Measurements from ENCODE around the gene LMO4. TPM values are rescaled to one million over a fixed set of nuclear protein-coding genes. Genes with fewer than 3 reads are reported as not detected.

The LMO4 gene
- polyA plus RNA-seq, 1 donor (not counting 4 experiments of a cell fraction or from before 2014, with no cell fraction given): 33.4 TPM

GRCh38 chr1:87318056-87318650 is 10.5 kb upstream of the LMO4 start:
- DNase-seq (ENCODE audit: low read depth, low spot score) (no peak), FAIRE-seq (no peak)
- Histone ChIP-seq H3K4me3 (ENCODE audit: control insufficient read depth in 2 of 3, extremely low read depth in 1 of 3, insufficient read depth in 2 of 3, low read depth in 1 of 3, low read length in 3 of 3) (no peak overlapping the region), H4K20me1 (ENCODE audit: control insufficient read depth, extremely low read depth, insufficient read depth, low read length) (no peaks in the 10 kb centered on the region), H3K27ac (ENCODE audit: control insufficient read depth, insufficient read depth, low read length) (no peak overlapping the region), H3K79me2 (ENCODE audit: control insufficient read depth, insufficient read depth, low read length) (no peaks in the 10 kb centered on the region), H3K27me3 (ENCODE audit: control insufficient read depth, extremely low read depth, insufficient read depth, low read length) (no peaks in the 10 kb centered on the region), H3K9me1 (ENCODE audit: control insufficient read depth, extremely low read depth, insufficient read depth, low read length) (no peaks in the 10 kb centered on the region), H3K36me3 (ENCODE audit: control insufficient read depth in 2 of 2, extremely low read depth in 1 of 2, insufficient read depth in 2 of 2, low read length in 2 of 2) (no peaks in the 10 kb centered on the region), H2AFZ (ENCODE audit: control insufficient read depth, low read length) (no peak overlapping the region), H3K4me2 (ENCODE audit: control insufficient read depth, extremely low read depth, insufficient read depth, low read depth, low read length) (no peak overlapping the region), H3K9ac (ENCODE audit: control insufficient read depth, extremely low read depth, insufficient read depth, low read length) (no peak overlapping the region), H3K4me1 (ENCODE audit: control insufficient read depth, extremely low read depth, insufficient read depth, low read length) (no peaks in the 10 kb centered on the region), H3K9me3 (ENCODE audit: control insufficient read depth, low read depth, low read length) (no peaks in the 10 kb centered on the region)
- dilution Hi-C loops (cut with MboI; ENCODE audit: extremely low pct_ligation_motif_present, low sequenced_read_pairs): no loop called here
- TF ChIP-seq EZH2 (IDR thresholded peaks at IDR 0.05; ENCODE audit: low read length) (no peak), CTCF (optimal IDR thresholded peaks at IDR 0.05 in 1 of 3, IDR thresholded peaks at IDR 0.05 in 1 of 3, conservative IDR thresholded peaks at IDR 0.05 in 1 of 3; ENCODE audit: extremely low read depth in 1 of 3, insufficient read depth in 2 of 3, low read length in 3 of 3) (no peak)

GRCh38 chr1:87318806-87319205 is 9.9 kb upstream of the LMO4 start:
- FAIRE-seq (no peak), DNase-seq (ENCODE audit: low read depth, low spot score) (no peak)
- Histone ChIP-seq H3K4me3 (ENCODE audit: control insufficient read depth in 2 of 3, extremely low read depth in 1 of 3, insufficient read depth in 2 of 3, low read depth in 1 of 3, low read length in 3 of 3) (no peak overlapping the region), H4K20me1 (ENCODE audit: control insufficient read depth, extremely low read depth, insufficient read depth, low read length) (no peaks in the 10 kb centered on the region), H3K79me2 (ENCODE audit: control insufficient read depth, insufficient read depth, low read length) (no peaks in the 10 kb centered on the region), H3K4me1 (ENCODE audit: control insufficient read depth, extremely low read depth, insufficient read depth, low read length) (no peaks in the 10 kb centered on the region), H2AFZ (ENCODE audit: control insufficient read depth, low read length) (no peak overlapping the region), H3K27me3 (ENCODE audit: control insufficient read depth, extremely low read depth, insufficient read depth, low read length) (no peaks in the 10 kb centered on the region), H3K9me1 (ENCODE audit: control insufficient read depth, extremely low read depth, insufficient read depth, low read length) (no peaks in the 10 kb centered on the region), H3K9me3 (ENCODE audit: control insufficient read depth, low read depth, low read length) (no peaks in the 10 kb centered on the region), H3K9ac (ENCODE audit: control insufficient read depth, extremely low read depth, insufficient read depth, low read length) (no peak overlapping the region), H3K27ac (ENCODE audit: control insufficient read depth, insufficient read depth, low read length) (no peak overlapping the region), H3K36me3 (ENCODE audit: control insufficient read depth in 2 of 2, extremely low read depth in 1 of 2, insufficient read depth in 2 of 2, low read length in 2 of 2) (no peaks in the 10 kb centered on the region), H3K4me2 (ENCODE audit: control insufficient read depth, extremely low read depth, insufficient read depth, low read depth, low read length) (no peak overlapping the region)
- no peak for TF ChIP-seq CTCF (optimal IDR thresholded peaks at IDR 0.05 in 1 of 3, IDR thresholded peaks at IDR 0.05 in 1 of 3, conservative IDR thresholded peaks at IDR 0.05 in 1 of 3; ENCODE audit: extremely low read depth in 1 of 3, insufficient read depth in 2 of 3, low read length in 3 of 3)
- no peak for TF ChIP-seq EZH2 (IDR thresholded peaks at IDR 0.05; ENCODE audit: low read length)
- dilution Hi-C loops (cut with MboI; ENCODE audit: extremely low pct_ligation_motif_present, low sequenced_read_pairs): no loop called here
